Adipose tissue (tissue), 3 donors: Measurements from ENCODE around the gene HTRA3. TPM values are rescaled to one million over a fixed set of nuclear protein-coding genes. Genes with fewer than 3 reads are reported as not detected.

Source experiments
- H3K27ac ChIP-seq: one replicate; pipeline ENCODE4 v1.5.1; 2013; ENCODE audit warnings: low read depth, low read length
- WGBS, 3 donors: extraction: QIAGEN DNeasy Blood & Tissue Kit; methylation state at CpG; one replicate each; pipeline ENCODE4 v1.1.7; 2013; 5-methylcytosine and 5-hydroxymethylcytosine counted together
- polyA plus RNA-seq, 3 donors: library from polyadenylated mRNA; stranded (reverse); fragments of 200-250 nt; gene quantifications; one replicate each; pipeline ENCODE4 v1.2.3, GENCODE V29; 2013
- donor health status: healthy with polysubstance abuse.
- donor health status: Bipolar disorder and iron deficiency.
- donor health status: healthy.

HTRA3 gene
- polyA plus RNA-seq, 3 donors: 5.8 to 56.3 (median 41.8) TPM

- WGBS, 3 donors: 96 to 97% (median 97%) methylated on average over 11 of the region's 11 CpGs
- H3K27ac ChIP-seq: no peak overlapping the region
Observed at GRCh38 chr4:8232748-8233147, 36.8 kb upstream of the HTRA3 start.

DNA sequence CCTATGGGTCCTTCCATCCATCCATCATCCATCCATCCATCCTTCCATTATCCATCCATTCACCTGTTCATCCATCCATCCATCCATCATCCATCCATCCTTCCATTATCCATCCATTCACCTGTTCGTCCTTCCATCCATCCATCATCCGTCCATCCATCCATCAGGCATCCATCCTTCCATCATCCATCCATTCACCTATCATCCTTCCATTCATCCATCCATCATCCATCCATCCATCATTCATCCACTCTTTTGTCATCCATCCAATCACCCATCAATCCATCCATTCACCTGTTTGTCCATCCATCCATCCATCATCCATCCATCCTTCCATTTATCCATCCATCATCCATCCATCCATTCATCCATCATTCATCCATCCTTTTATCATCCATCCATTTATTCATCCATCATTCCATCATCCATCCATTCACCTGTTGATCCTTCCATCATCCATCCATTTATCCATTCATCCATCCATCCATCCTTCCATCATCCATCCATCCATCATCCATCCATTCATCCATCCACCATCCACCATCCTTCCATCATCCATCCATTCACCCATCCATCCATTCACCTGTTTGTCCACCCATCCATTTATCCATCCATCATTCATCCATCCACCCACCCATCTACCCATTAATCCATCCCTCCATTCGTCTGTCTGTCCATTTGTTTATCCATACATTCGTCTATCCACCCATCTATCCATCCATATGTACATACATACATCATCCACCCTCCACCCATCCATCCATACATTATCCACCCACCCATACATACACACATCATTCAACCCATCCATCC is 35.7 kb upstream of the HTRA3 start:
- no peak overlapping the region for H3K27ac ChIP-seq
- 87 to 98% (median 95%) methylated on average over 4 of the region's 4 CpGs for WGBS, 3 donors

DNA sequence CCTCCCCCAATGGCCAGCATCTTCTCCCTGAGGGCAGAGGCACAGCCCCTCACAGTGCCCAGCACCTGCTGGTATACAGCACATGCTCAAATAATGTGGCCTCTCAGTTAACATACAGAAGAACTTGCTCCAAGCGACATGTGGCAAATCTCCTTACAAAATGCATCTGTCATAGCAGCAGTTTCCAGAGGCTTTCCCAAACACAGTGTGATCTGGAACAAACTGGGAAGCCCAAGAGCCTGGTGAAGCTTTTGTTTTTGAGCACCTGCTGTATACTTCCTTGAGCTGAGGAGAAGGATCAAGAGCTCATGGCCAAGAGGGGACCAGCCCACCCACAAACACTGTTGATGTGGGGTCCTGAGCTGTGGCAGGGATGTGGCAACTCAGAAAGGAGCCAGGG is 34.8 kb upstream of the HTRA3 start:
- no peak overlapping the region for H3K27ac ChIP-seq
- 95 to 97% (median 95%) methylated on average over 1 of the region's 1 CpG for WGBS, 3 donors

- 82 to 85% (median 83%) methylated on average over 13 of the region's 13 CpGs for WGBS, 3 donors
- no peak overlapping the region for H3K27ac ChIP-seq
Observed at GRCh38 chr4:8235224-8235623, 34.3 kb upstream of the HTRA3 start.

DNA sequence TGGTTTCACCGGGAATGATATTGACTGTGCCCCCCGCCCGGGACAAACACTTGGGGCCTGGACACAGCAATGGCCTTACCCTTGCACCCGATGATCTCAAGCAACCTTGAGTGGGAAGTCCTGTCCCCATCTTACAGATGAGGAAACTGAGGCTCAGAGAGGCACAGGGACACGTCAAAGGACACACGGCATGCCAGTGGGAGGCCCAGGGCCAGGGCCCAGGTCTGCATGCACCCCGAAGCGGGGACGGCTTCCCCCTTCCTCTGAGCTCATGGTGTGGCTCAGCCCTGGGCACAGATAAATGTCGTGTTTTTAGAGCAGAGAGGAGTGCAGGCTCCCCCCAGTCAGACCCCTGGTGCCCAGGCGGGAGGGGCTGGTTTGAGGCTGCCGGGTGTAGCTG is 33.9 kb upstream of the HTRA3 start:
- no peak overlapping the region for H3K27ac ChIP-seq
- WGBS, 3 donors: 95 to 97% (median 96%) methylated on average over 12 of the region's 12 CpGs

DNA sequence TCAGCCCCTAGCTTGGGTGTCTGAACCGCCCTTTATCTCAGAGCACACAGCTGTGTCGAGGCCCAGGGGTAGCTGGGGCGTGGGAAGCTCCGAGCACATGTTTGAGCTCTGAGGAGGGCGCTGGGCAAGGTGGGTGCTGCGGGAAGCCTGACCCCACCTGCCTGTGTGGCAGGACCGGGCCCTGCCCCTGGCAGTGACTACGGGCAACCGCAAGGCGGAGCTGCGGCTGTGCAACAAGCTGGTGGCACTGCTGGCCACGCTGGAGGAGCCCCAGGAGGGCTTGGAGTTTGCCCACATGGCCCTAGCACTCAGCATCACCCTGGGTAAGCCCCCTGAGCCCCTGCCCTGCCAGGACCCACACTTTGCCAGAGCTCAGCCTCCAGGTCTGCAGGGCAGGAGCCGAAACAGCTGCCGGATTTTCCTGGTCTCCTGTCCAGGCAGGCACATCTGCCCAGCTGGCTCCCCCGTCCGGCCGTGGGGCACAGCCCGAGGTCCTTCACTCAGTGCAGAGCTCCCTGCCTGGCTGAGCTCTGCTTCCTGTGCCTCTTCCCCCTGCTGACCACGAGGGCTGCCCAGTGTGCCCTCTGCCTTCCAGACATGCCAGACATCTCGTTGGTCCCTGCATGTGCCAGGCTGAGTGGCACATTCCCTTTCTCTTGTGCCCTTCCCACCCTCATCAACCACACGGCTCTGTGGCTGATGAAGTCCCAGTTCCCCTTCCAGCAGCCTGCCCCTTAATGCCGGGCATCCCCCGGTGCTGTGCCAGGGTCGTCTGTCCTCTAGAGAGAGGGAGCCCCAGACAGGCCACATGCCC is 33.2 kb upstream of the HTRA3 start:
- 85 to 86% (median 85%) methylated on average over 24 of the region's 24 CpGs for WGBS, 3 donors
- no peak overlapping the region for H3K27ac ChIP-seq

DNA sequence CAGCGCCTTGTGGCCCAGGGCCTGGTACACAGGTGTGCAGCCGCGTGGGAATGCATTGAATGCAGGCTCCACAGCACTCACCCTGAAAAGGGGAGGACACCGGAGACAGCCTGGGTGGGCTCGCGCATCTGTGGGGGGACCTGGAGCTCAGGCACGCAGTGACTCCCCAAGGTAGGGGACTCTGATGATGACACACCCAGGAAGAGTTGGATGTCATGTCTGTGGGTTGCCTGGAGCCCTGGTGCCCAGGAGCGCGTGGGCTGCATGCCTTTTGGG is 32.7 kb upstream of the HTRA3 start:
- no peak overlapping the region for H3K27ac ChIP-seq
- WGBS, 3 donors: 85 to 95% (median 93%) methylated on average over 9 of the region's 9 CpGs

- 93 to 96% (median 94%) methylated on average over 28 to 29 of the region's 29 CpGs for WGBS, 3 donors
- no peak overlapping the region for H3K27ac ChIP-seq
Observed at GRCh38 chr4:8237256-8237989, 32.1 kb upstream of the HTRA3 start.

GRCh38 chr4:8238036-8238511 is 31.5 kb upstream of the HTRA3 start:
- no peak overlapping the region for H3K27ac ChIP-seq
- WGBS, 3 donors: 67 to 77% (median 77%) methylated on average over 13 to 14 of the region's 14 CpGs

GRCh38 chr4:8238515-8239053 is 31.0 kb upstream of the HTRA3 start:
- WGBS, 3 donors: 67 to 80% (median 74%) methylated on average over 11 to 17 of the region's 17 CpGs

DNA sequence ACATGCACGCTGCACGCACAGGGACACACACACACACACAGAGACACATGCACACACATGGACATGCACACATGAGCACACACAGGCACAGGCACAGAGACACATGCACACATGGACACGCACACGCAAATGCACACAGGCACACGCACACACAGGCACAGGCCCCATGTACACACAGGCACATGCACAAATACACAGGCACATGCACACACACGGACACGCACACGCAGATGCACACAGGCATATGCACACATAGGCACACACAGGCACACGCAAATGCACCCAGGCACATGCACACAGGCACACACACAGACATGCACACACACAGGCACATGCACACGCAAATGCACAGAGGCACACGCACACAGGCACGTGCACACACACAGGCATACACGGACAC is 30.3 kb upstream of the HTRA3 start:
- 97 to 99% (median 99%) methylated on average over 13 of the region's 13 CpGs for WGBS, 3 donors
- no peak overlapping the region for H3K27ac ChIP-seq

More at GRCh38 chr4:8238515-8239053, 31.0 kb upstream of the HTRA3 start:
- no peak overlapping the region for H3K27ac ChIP-seq

DNA sequence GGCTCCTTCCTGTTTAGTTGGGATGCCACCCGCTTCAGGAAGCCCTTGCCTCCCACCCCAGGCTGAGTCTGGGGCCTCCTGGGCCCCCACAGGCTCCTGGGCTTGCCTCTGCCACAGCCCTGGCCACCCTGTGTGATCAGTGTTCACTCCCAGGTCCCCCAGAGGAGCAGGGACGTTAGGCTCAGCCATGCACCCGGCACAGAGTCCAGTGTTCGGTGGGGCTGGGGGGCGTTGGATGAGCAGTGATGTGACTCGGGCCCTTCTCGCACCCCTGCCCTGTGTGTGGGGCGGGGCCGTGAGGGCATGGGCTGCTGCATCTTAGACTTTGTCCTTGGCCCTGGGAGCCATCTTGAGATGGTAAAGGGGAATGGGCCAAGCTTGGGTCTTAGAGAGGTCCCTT is 29.9 kb upstream of the HTRA3 start:
- 90 to 95% (median 94%) methylated on average over 9 of the region's 9 CpGs for WGBS, 3 donors
- H3K27ac ChIP-seq: no peak overlapping the region

DNA sequence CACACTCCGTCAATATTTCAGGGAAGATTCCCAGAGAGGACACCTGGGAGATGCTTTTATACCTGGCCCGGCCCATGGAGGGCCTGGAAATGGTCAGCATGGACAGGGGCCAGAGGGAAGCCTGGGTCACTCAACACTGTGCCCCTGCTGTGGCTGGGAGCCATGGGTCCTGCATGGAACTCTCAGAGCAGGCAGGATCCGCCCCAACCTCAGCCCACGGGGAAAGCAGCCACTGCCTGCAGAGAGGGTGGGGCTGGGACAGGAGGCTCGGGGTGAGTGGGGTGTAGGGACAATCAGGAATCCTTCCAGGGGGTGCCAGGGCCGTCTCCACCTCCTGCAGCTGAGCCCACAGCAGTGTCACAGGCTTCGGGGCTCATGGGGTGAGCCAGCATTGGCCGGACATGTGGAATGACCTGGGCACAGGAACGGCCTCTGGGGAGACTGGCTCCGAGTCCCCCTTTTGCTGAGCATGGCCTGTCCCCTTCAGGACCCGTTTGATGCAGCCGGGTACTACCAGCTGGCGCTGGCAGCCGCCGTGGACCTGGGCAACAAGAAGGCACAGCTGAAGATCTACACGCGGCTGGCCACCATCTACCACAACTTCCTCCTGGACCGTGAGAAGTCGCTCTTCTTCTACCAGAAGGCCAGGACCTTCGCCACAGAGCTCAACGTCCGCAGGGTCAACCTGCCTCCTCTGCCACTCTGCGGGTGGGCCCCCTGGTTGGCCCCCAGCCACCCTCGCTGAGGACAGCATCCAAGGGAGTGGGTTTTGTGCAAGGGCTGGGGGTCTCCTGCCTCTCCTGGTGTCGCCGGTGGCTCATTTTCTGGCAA is 29.1 kb upstream of the HTRA3 start:
- no peak overlapping the region for H3K27ac ChIP-seq
- WGBS, 3 donors: 70 to 79% (median 72%) methylated on average over 26 of the region's 26 CpGs

- WGBS, 3 donors: 91 to 93% (median 92%) methylated on average over 14 of the region's 14 CpGs
- no peak overlapping the region for H3K27ac ChIP-seq
Observed at GRCh38 chr4:8241211-8241779, 28.3 kb upstream of the HTRA3 start.

DNA sequence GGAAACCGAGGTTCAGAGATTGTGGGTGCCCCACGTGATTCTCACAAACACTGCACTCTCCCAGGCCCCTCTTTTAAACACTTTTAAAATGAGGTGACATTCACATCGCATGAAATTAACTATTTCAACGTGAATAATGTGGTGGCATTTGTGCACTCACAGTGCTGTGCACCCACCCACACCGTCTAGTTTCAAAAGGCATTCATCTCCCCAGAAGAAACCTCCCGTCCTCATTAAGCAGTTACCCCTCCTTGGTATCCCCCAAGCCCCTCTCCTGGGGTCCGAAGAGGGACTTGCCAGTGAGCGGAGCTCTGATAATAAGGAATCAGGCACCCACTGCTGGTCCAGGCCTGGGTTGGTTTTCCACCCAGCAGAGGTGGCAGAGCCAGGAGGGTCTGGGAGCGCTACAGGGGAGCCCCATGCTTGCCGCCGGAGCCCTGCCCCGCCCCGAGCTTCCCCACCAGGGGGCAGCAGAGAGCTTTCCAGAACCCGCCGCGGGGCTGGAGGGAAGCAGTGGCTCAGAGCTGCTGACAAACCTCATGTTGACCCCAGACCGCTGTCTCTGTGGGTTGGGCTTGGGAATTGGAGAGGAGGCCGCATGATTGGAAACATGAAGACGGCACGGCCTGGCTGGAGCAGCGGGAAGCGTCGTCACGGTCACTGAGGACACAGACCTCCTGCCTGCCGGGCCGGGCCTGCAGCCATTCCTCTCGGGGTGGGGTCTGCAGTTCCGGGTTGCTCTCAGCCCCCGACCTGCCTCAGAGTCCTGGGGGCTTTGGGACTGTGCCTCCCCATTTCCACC is 27.5 kb upstream of the HTRA3 start:
- no peak overlapping the region for H3K27ac ChIP-seq
- 27 to 41% (median 31%) methylated on average over 28 to 29 of the region's 29 CpGs for WGBS, 3 donors

- H3K27ac ChIP-seq: no peak overlapping the region
- 76 to 85% (median 83%) methylated on average over 10 of the region's 10 CpGs for WGBS, 3 donors
Observed at GRCh38 chr4:8242782-8243560, 26.6 kb upstream of the HTRA3 start.
